Measurements from ENCODE around the gene TRIM62. TPM values are rescaled to one million over a fixed set of nuclear protein-coding genes. Genes with fewer than 3 reads are reported as not detected.

Gene TRIM62
- total RNA-seq, 1 experiment from 2014 or later = 6.9 TPM

DNA sequence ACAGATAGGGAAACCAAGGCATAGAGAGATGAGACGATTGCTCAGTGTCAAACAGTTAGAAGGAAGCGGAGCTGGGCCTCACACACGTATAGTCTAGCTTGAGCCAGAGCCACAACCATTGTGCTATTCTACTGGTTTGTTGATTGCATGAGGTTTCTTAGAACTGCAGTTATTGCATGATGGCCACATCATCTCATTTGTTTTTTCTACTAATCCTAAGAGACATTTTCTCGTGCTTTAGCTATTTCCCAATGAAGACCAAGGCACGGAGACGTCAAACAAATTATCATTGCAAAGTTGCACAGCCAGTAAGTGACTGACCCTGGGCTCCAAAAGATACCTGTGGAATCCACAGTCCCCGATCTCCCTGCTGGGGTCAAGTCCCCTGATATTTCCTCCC is 49.3 kb upstream of the TRIM62 start:
- H2BK20ac ChIP-seq (ENCODE audit: low read depth, low read length, poor library complexity, severe bottlenecking) = no peak overlapping the region
- H3K9ac ChIP-seq (ENCODE audit: extremely low read depth, insufficient read length, low read length) = no peak overlapping the region
- DNase-seq = no peak
- no peak overlapping the region for H2BK15ac ChIP-seq (ENCODE audit: low read depth, low read length)
- H3K27ac ChIP-seq (ENCODE audit: insufficient read length, low read depth, low read length) = no peak overlapping the region
- no peak overlapping the region for H3K56ac ChIP-seq (ENCODE audit: insufficient read length, low read depth, low read length)
- H3K79me1 ChIP-seq (ENCODE audit: insufficient read depth, low read depth, low read length, poor library complexity, severe bottlenecking) = no peaks in the 10 kb centered on the region
- no CpG with 5 or more reads among the region's 7 CpGs for whole genome bisulfite sequencing (ENCODE audit: extremely low coverage, insufficient read length, low lambda C conversion rate)
- H3T11ph ChIP-seq (ENCODE audit: low read length) = no peak overlapping the region
- H2AK5ac ChIP-seq (ENCODE audit: insufficient read length, low read length) = no peak overlapping the region
- no peaks in the 10 kb centered on the region for H3K79me2 ChIP-seq (ENCODE audit: insufficient read depth, low read length)
- Mint-ChIP-seq H3K36me3 (ENCODE audit: insufficient read depth in 1 of 3, low read depth in 3 of 3) (no peaks in the 10 kb centered on the region), H3K4me1 (peaks cover 16 to 24% of the 10 kb centered on the region in 2 experiments), H3K27ac (no peak overlapping the region), H3K9me3 (no peaks in the 10 kb centered on the region), H3K4me3 (no peak overlapping the region), H3K27me3 (ENCODE audit: low read depth) (peaks cover 15% of the 10 kb centered on the region)
- H3K14ac ChIP-seq (ENCODE audit: insufficient read depth, low read length) = no peak overlapping the region
- H4K91ac ChIP-seq (ENCODE audit: insufficient read length, low read depth, low read length) = no peak overlapping the region
- H4K20me1 ChIP-seq (ENCODE audit: control insufficient read depth, insufficient read depth, insufficient read length) = no peaks in the 10 kb centered on the region
- H2BK5ac ChIP-seq (ENCODE audit: insufficient read length, low read length) = no peak overlapping the region
- H4K8ac ChIP-seq (replicated peaks; ENCODE audit: insufficient read length, low read depth, low read length) = no peak overlapping the region
- no peak overlapping the region for H2AFZ ChIP-seq (ENCODE audit: low read length)
- H3K27me3 ChIP-seq (ENCODE audit: insufficient read depth, low read length) = no peaks in the 10 kb centered on the region
- no peak overlapping the region for H2BK12ac ChIP-seq (ENCODE audit: insufficient read length, low read depth, low read length)
- H3K4me1 ChIP-seq (ENCODE audit: insufficient read depth, low read length) = peaks cover 2% of the 10 kb centered on the region; the same call in 1 of the 2 replicates
- no peak overlapping the region for H3K4ac ChIP-seq (ENCODE audit: low read depth, low read length)
- H3K18ac ChIP-seq (ENCODE audit: insufficient read length, low read depth, low read length) = no peak overlapping the region
- H3K4me2 ChIP-seq (ENCODE audit: insufficient read depth, insufficient read length, low read length) = no peak overlapping the region
- H4K5ac ChIP-seq (ENCODE audit: insufficient read length, low read depth, low read length) = no peak overlapping the region
- H3K23me2 ChIP-seq (ENCODE audit: insufficient read length, low read depth, low read length, poor library complexity, severe bottlenecking) = no peaks in the 10 kb centered on the region
- TF ChIP-seq, protein P1, sequence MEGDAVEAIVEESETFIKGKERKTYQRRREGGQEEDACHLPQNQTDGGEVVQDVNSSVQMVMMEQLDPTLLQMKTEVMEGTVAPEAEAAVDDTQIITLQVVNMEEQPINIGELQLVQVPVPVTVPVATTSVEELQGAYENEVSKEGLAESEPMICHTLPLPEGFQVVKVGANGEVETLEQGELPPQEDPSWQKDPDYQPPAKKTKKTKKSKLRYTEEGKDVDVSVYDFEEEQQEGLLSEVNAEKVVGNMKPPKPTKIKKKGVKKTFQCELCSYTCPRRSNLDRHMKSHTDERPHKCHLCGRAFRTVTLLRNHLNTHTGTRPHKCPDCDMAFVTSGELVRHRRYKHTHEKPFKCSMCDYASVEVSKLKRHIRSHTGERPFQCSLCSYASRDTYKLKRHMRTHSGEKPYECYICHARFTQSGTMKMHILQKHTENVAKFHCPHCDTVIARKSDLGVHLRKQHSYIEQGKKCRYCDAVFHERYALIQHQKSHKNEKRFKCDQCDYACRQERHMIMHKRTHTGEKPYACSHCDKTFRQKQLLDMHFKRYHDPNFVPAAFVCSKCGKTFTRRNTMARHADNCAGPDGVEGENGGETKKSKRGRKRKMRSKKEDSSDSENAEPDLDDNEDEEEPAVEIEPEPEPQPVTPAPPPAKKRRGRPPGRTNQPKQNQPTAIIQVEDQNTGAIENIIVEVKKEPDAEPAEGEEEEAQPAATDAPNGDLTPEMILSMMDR (conservative IDR thresholded peaks at IDR 0.05) = no peak
- no peaks in the 10 kb centered on the region for H3K9me3 ChIP-seq (ENCODE audit: control insufficient read depth, low read depth, low read length)
- H3K23ac ChIP-seq (ENCODE audit: insufficient read length, low read depth, low read length) = no peak overlapping the region
- no peak overlapping the region for H2BK120ac ChIP-seq (ENCODE audit: low read depth, low read length, poor library complexity, severe bottlenecking)

All from H9 (cell line).